Naive thymus-derived CD4-positive, alpha-beta T cell (primary cell): ENCODE data around the gene SLC12A9. TPM values are rescaled to one million over a fixed set of nuclear protein-coding genes. Genes with fewer than 3 reads are reported as not detected.

Source experiments
- ATAC-seq: fragments of 150-1000 bp; cut with Tn5 transposase; 2 replicates; pipeline ENCODE4 v1.10.0; 2021; ENCODE audit warnings: mild to moderate bottlenecking, moderate library complexity
- CTCF ChIA-PET: fragments of 350-600 bp; sonication (Branson Sonifier 250); formaldehyde crosslinking; loops from one replicate; lab custom pipeline; 2021; ENCODE audit warnings: antibody characterized with exemption; lab: Charles Lee
- POLR2A ChIA-PET: fragments of 350-600 bp; sonication (Branson Sonifier 250); formaldehyde crosslinking; loops from one replicate; lab custom pipeline; 2021; ENCODE audit warnings: antibody characterized with exemption, inconsistent platforms; lab: Charles Lee
- DNase-seq, 9 donors: peaks; one replicate each; pipeline versions ENCODE4 v3.0.0 to v3.0.0-alpha.2; 2020 to 2022; ENCODE audit warnings: mixed read lengths in 1 of 9
- H3K27ac ChIP-seq: one replicate; pipeline ENCODE4 v1.7.0; 2013; ENCODE audit warnings: mild to moderate bottlenecking, low read depth, low read length, moderate library complexity
- H3K27me3 ChIP-seq, 2 donors: one replicate each; pipeline ENCODE4 v1.7.0; 2013; ENCODE audit warnings: low read length in 2 of 2, mild to moderate bottlenecking in 2 of 2, moderate library complexity in 2 of 2; ENCODE audit not compliant: control insufficient read depth in 2 of 2, insufficient read depth in 2 of 2
- H3K36me3 ChIP-seq, 3 experiments: 1 replicate in 2 of 3; 2 replicates in 1 of 3; pipeline ENCODE4 v1.7.0; 2013; ENCODE audit warnings: low read length in 3 of 3, mild to moderate bottlenecking in 3 of 3, moderate library complexity in 1 of 3; ENCODE audit not compliant: insufficient read depth in 3 of 3, control insufficient read depth in 2 of 3
- H3K4me1 ChIP-seq, 2 donors: one replicate each; pipeline ENCODE4 v1.7.0; 2013; ENCODE audit warnings: low read length in 2 of 2, mild to moderate bottlenecking in 2 of 2, moderate library complexity in 1 of 2; ENCODE audit not compliant: control insufficient read depth in 2 of 2, insufficient read depth in 2 of 2
- H3K4me3 ChIP-seq: 2 replicates; pipeline ENCODE4 v1.7.0; 2013; ENCODE audit warnings: mild to moderate bottlenecking, low read length
- H3K9me3 ChIP-seq, 3 experiments: 1 replicate in 2 of 3; 2 replicates in 1 of 3; pipeline ENCODE4 v1.7.0; 2013; ENCODE audit warnings: low read length in 3 of 3; ENCODE audit not compliant: control insufficient read depth in 2 of 3
- H3K27ac Mint-ChIP-seq, 9 donors: one replicate each; pipeline ENCODE4 v1.8.0; 2020 to 2022; ENCODE audit warnings: mixed read lengths in 9 of 9, mild to moderate bottlenecking in 8 of 9, moderate library complexity in 5 of 9, inconsistent platforms in 2 of 9
- H3K27me3 Mint-ChIP-seq, 5 donors: one replicate each; pipeline ENCODE4 v1.8.0; 2021 to 2022; ENCODE audit warnings: mixed read lengths in 5 of 5, mild to moderate bottlenecking in 1 of 5
- H3K36me3 Mint-ChIP-seq, 5 donors: one replicate each; pipeline ENCODE4 v1.8.0; 2020 to 2022; ENCODE audit warnings: mixed read lengths in 5 of 5, mild to moderate bottlenecking in 3 of 5, inconsistent platforms in 1 of 5
- H3K4me1 Mint-ChIP-seq, 7 donors: one replicate each; pipeline ENCODE4 v1.8.0; 2020 to 2022; ENCODE audit warnings: mixed read lengths in 7 of 7, mild to moderate bottlenecking in 3 of 7, inconsistent platforms in 1 of 7
- H3K4me3 Mint-ChIP-seq, 10 donors: one replicate each; pipeline ENCODE4 v1.8.0; 2020 to 2022; ENCODE audit warnings: mild to moderate bottlenecking in 10 of 10, mixed read lengths in 10 of 10, moderate library complexity in 6 of 10, inconsistent platforms in 2 of 10
- H3K9me3 Mint-ChIP-seq, 11 donors: one replicate each; pipeline ENCODE4 v1.8.0; 2020 to 2022; ENCODE audit warnings: mixed read lengths in 11 of 11, mild to moderate bottlenecking in 4 of 11, inconsistent platforms in 1 of 11, moderate library complexity in 1 of 11
- intact Hi-C, 2 donors: fragments of 100-400 bp; cut with micrococcal nuclease; formaldehyde crosslinking; loops; one replicate each; pipeline ENCODE4 v1.15.1; 2023
- polyA plus RNA-seq, 2 donors: library from polyadenylated mRNA; unstranded; fragments of 300-500 nt; fragmentation: Illumina TruSeq; gene quantifications; one replicate each; pipeline ENCODE4 v1.2.3, GENCODE V29; 2021
- total RNA-seq, 6 experiments: library from RNA in 5 of 6; stranded (reverse) in 5 of 6; gene quantifications; 1 replicate in 5 of 6; 2 replicates in 1 of 6; pipeline ENCODE4 v1.2.3 and lab custom pipeline; 2021 to 2026

The SLC12A9 gene
- total and polyA plus RNA-seq, 7 experiments from 2014 or later, result 5.0 to 78.6 (median 58.3) TPM

DNA sequence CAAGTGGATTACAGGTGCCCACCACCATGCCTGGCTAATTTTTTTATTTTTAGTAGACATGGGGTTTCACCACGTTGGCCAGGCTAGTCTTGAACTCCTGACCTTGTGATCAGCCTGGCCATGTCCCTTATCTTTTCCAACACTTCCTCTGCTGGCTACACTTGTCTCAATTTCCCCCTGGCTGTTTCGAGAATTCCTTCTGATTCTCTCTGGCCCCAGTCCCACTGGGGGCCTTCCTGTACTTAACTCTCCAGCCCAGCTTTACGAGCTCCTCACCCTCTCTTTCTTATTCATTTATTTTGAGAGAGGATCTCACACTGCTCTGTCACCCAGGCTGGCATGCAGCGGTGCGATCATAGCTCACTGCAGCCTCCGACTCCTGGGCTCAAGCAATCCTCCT, 33.7 kb upstream of the SLC12A9 start:
- no peaks in the 10 kb centered on the region for H3K9me3 Mint-ChIP-seq
- CTCF ChIA-PET, result no interaction called here
- peaks cover 0 to 2% (median 0%) of the 10 kb centered on the region in 7 donors for H3K4me1 Mint-ChIP-seq
- H3K4me3 ChIP-seq, result no peak overlapping the region
- peak overlapping the region in 1 of 9 donors; percentile 5 for H3K27ac Mint-ChIP-seq
- POLR2A ChIA-PET, result no interaction called here
- H3K36me3 ChIP-seq, result no peaks in the 10 kb centered on the region
- H3K27me3 ChIP-seq, result no peaks in the 10 kb centered on the region
- H3K27ac ChIP-seq, result no peak overlapping the region
- DNase-seq (no peak), ATAC-seq (no peak)
- H3K36me3 Mint-ChIP-seq, result peaks cover 0 to 19% (median 0%) of the 10 kb centered on the region in 5 donors
- H3K9me3 ChIP-seq, result no peaks in the 10 kb centered on the region
- H3K27me3 Mint-ChIP-seq, result peaks cover 0 to 2% (median 0%) of the 10 kb centered on the region in 5 donors
- no peaks in the 10 kb centered on the region for H3K4me1 ChIP-seq
- intact Hi-C loops, result no loop called here
- no peak overlapping the region for H3K4me3 Mint-ChIP-seq

DNA sequence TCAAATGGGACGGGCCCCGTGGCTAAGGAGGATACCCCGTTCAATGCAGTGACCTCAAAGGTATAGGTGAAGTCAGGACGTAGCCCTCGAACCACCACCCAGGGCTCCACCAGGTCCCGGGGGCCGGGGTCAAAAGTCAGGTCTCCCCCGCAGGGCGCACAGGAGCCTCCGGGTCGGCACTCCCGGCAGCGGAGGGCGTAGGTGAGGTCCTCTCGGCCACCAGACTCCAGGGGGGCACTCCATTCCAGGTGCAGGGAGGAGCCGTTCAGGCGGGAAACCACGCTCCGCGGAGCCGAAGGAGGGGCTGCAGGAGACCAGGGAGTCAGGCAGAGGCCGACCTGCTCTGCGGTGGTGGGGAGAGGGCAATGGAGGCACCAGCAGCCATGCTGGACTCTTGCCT, 32.9 kb upstream of the SLC12A9 start:
- POLR2A ChIA-PET, result no interaction called here
- no peak overlapping the region for H3K4me3 ChIP-seq
- Mint-ChIP-seq H3K4me3 (no peak overlapping the region), H3K9me3 (no peaks in the 10 kb centered on the region), H3K27me3 (peaks cover 0 to 8% (median 0%) of the 10 kb centered on the region in 5 donors), H3K36me3 (peaks cover 0 to 19% (median 0%) of the 10 kb centered on the region in 5 donors), H3K27ac (no peak overlapping the region), H3K4me1 (peaks cover 0 to 2% (median 0%) of the 10 kb centered on the region in 7 donors)
- no peaks in the 10 kb centered on the region for H3K9me3 ChIP-seq
- no peaks in the 10 kb centered on the region for H3K4me1 ChIP-seq
- no peak for ATAC-seq
- no peaks in the 10 kb centered on the region for H3K36me3 ChIP-seq
- no peaks in the 10 kb centered on the region for H3K27me3 ChIP-seq
- CTCF ChIA-PET, result no interaction called here
- intact Hi-C loops, result no loop called here
- DNase-seq, result no peak
- H3K27ac ChIP-seq, result no peak overlapping the region

DNA sequence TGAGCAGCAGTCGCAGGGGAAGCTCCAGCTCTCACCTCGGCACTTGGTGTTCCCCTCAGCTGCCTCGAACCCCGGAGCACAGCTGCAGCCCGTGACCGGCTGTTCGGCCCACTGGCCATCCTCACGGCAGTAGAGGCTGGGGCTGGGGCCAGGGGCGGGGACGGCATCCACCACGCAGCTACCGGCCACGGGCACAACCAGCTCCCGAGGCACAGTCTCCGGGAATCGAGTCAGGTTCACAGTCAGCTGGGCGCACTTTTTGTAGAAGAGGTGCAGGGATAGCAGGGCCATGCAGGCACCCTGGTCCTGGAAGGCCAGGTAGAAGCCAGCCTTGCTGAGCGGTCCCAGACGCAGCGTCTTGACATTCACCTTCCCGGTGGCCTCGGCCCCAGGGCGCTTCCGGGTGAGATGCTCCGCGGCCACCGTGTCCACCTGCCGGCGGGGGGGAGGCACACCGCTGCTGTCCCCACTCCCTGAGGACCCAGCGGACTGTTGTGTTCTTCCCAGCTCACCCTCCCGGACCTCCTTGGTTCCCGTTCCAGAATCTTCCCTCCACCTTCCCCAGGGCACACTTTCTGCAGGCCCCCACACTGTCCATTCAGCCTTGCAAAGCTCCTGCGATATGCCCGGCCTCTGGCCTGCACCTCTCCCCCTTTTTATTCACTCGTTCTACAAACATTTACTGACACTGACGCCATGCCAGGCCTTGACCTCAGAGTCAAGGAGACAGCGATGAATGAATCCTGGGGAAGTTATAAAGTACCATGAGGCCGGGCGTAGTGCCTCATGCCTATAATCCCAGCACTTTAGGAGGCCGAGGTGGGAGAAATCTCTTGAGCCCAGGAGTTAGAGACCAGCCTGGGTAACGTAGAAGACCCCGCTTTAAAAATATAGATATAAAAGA, 30.0 kb upstream of the SLC12A9 start:
- DNase-seq (no peak), ATAC-seq (no peak)
- Mint-ChIP-seq H3K36me3 (peaks cover 0 to 11% (median 0%) of the 10 kb centered on the region in 5 donors), H3K9me3 (no peaks in the 10 kb centered on the region), H3K4me1 (peaks cover 9 to 14% (median 11%) of the 10 kb centered on the region in 7 donors), H3K27ac (no peak overlapping the region), H3K4me3 (no peak overlapping the region), H3K27me3 (peaks cover 15 to 27% (median 20%) of the 10 kb centered on the region in 5 donors)
- no peaks in the 10 kb centered on the region for H3K4me1 ChIP-seq
- H3K27ac ChIP-seq, result no peak overlapping the region
- no peaks in the 10 kb centered on the region for H3K36me3 ChIP-seq
- intact Hi-C loops, result no loop called here
- no peaks in the 10 kb centered on the region for H3K9me3 ChIP-seq
- H3K27me3 ChIP-seq, result peaks cover 0 to 3% of the 10 kb centered on the region in 2 donors
- no peak overlapping the region for H3K4me3 ChIP-seq
- ChIA-PET CTCF (no interaction called here), POLR2A (no interaction called here)

DNA sequence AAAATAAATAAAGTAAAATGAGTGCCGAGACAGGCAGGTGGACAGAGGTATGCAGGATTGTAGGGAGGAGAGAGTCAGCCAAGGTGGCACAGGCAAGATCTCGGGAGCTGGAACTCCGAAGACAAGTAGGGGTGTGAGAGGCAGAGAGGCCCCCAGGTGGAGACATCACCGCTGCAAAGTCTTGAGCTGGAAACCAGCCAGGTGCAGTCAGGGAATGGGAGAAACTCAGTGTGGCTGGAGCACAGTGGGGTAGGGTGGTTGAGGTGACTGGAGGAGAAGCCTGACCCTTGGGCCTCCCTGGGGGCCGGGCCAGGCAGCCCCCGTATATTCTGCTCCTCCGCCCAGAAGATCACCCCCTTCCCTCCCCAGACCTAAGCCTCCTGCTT, 29.4 kb upstream of the SLC12A9 start:
- Histone ChIP-seq H3K27ac (no peak overlapping the region), H3K36me3 (no peaks in the 10 kb centered on the region), H3K27me3 (peaks cover 0 to 8% of the 10 kb centered on the region in 2 donors), H3K4me3 (no peak overlapping the region), H3K9me3 (no peaks in the 10 kb centered on the region), H3K4me1 (peaks cover 0 to 6% of the 10 kb centered on the region in 2 donors)
- ChIA-PET POLR2A (no interaction called here), CTCF (no interaction called here)
- ATAC-seq (no peak), DNase-seq (no peak)
- Mint-ChIP-seq H3K4me3 (no peak overlapping the region), H3K36me3 (peaks cover 0 to 11% (median 3%) of the 10 kb centered on the region in 5 donors), H3K4me1 (peaks cover 15 to 20% (median 16%) of the 10 kb centered on the region in 7 donors), H3K27ac (peak overlapping the region in 1 of 9 donors; percentile 78), H3K27me3 (peaks cover 21 to 33% (median 26%) of the 10 kb centered on the region in 5 donors), H3K9me3 (peaks cover 0 to 1% (median 0%) of the 10 kb centered on the region in 11 donors)
- intact Hi-C loops, result no loop called here

DNA sequence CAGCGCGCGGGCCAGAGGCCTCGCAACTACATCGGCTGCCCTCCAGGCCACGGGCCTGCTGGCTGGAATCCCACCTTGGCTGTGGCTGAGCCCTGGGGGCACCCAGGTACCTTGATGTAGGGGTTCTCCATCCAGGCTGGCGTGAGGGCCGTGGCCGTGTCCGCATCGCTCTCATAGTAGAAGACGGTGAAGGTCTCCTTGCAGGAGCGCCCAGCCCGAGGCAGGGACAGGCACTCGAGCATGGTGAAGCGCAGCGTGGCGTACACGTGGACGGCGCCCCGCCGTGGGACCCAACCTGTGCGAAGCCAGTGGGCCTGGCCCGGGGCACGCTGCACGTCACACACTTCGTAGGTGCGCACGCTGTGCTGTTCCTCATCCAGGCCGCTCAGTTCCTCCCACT, 29.0 kb upstream of the SLC12A9 start:
- no peak for ATAC-seq
- peaks cover 0 to 1% (median 0%) of the 10 kb centered on the region in 11 donors for H3K9me3 Mint-ChIP-seq

DNA sequence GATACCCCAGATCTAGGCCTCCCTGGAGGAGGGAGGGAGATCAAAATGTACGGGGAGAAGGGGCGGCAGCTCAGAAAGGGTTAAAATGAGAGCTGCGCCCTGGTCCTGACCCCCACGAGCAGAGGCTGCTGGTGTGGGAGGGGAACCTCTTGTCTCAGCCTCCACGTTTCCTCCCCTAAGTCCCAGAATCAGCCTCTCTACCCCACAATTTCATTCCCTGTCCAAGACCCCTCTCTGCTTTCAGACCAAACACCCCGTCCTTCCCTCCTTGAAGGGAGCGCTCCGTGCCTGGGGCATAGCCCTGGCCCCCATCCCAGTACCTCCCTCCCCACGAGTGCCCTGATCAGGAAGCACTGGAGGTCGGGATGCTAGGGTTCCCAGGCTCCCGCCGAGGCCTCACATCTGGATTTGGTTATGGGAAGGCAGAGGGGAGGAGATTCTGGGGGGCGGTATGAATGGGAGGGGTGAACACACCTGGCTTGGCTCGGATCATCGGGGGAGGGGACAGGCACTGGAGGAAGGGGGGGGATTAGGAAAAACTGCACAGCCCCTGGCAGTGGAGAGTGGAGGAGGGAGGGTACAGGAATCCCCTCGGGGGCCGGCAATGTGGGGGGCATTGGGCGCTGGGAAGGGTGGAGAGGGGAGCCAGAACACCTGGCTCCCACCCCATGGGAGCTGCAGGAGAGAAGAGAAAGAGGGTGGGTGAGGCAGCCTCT, 27.9 kb upstream of the SLC12A9 start:
- Histone ChIP-seq H3K4me3 (no peak overlapping the region), H3K27me3 (peaks cover 0 to 8% of the 10 kb centered on the region in 2 donors), H3K9me3 (no peaks in the 10 kb centered on the region), H3K36me3 (no peaks in the 10 kb centered on the region), H3K27ac (no peak overlapping the region), H3K4me1 (peaks cover 3 to 13% of the 10 kb centered on the region in 2 donors)
- ChIA-PET CTCF (no interaction called here), POLR2A (no interaction called here)
- ATAC-seq (no peak), DNase-seq (no peak)
- peaks cover 19 to 26% (median 22%) of the 10 kb centered on the region in 7 donors for H3K4me1 Mint-ChIP-seq
- H3K4me3 Mint-ChIP-seq, result peak overlapping the region in 1 of 10 donors; percentile 12
- no peak overlapping the region for H3K27ac Mint-ChIP-seq
- H3K36me3 Mint-ChIP-seq, result peaks cover 0 to 11% (median 3%) of the 10 kb centered on the region in 5 donors
- peaks cover 26 to 46% (median 32%) of the 10 kb centered on the region in 5 donors for H3K27me3 Mint-ChIP-seq
- intact Hi-C loops, result no loop called here
- peaks cover 0 to 1% (median 0%) of the 10 kb centered on the region in 11 donors for H3K9me3 Mint-ChIP-seq

More for the DNA sequence above, 29.0 kb upstream of the SLC12A9 start:
- peaks cover under 1 to 10% of the 10 kb centered on the region in 2 donors for H3K4me1 ChIP-seq
- intact Hi-C loops, result no loop called here
- ChIA-PET CTCF (no interaction called here), POLR2A (no interaction called here)
- H3K4me3 ChIP-seq, result no peak overlapping the region
- Mint-ChIP-seq H3K27ac (no peak overlapping the region), H3K36me3 (peaks cover 0 to 11% (median 3%) of the 10 kb centered on the region in 5 donors), H3K4me1 (peaks cover 17 to 23% (median 19%) of the 10 kb centered on the region in 7 donors), H3K27me3 (peaks cover 22 to 36% (median 28%) of the 10 kb centered on the region in 5 donors), H3K4me3 (no peak overlapping the region)
- H3K9me3 ChIP-seq, result no peaks in the 10 kb centered on the region
- no peak for DNase-seq
- H3K27ac ChIP-seq, result no peak overlapping the region
- peaks cover 0 to 8% of the 10 kb centered on the region in 2 donors for H3K27me3 ChIP-seq
- H3K36me3 ChIP-seq, result no peaks in the 10 kb centered on the region
